Non-pigmented ciliary epithelial cell (primary cell): Measurements from ENCODE around the gene KRT2.

Experiments
- DNase-seq: peaks from one replicate; pipeline ENCODE4 v3.0.0-alpha.2; 2010; ENCODE audit warnings: low read depth

KRT2 gene

DNA sequence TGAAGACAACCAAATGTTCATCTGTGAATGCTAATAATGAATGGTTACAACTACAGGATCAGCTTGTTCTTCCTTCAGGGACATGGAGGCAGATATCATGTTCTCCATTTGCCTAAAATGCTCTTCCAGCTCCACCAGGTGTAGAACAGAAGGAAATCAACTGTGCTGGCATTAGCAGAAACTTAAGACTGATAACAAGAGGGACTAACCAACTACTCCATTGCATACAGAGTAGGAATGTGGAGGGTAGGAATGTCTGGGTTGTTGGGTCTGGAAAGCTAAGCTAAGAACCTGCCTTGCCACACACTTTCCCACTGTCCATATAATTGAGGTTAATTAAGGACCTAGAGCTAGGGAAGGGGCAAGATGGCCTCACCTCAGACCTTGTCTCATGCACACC is 11.4 kb upstream of the KRT2 start:
- no peak for DNase-seq

DNA sequence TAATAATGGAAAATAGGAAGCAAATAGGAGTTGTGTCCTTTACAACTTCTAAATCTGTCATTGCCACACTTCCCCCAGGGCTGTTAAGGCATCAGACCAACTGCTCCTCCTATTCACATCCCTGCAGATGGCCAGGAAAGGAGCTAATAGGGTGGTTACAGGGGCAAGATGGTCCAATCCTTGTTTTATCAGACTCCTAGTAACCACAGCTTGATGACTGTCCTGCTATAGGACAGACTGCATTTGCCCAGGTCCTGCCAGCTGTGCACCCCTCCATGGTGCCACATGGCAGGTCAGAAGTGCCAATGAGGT is 10.9 kb upstream of the KRT2 start:
- DNase-seq: no peak

DNA sequence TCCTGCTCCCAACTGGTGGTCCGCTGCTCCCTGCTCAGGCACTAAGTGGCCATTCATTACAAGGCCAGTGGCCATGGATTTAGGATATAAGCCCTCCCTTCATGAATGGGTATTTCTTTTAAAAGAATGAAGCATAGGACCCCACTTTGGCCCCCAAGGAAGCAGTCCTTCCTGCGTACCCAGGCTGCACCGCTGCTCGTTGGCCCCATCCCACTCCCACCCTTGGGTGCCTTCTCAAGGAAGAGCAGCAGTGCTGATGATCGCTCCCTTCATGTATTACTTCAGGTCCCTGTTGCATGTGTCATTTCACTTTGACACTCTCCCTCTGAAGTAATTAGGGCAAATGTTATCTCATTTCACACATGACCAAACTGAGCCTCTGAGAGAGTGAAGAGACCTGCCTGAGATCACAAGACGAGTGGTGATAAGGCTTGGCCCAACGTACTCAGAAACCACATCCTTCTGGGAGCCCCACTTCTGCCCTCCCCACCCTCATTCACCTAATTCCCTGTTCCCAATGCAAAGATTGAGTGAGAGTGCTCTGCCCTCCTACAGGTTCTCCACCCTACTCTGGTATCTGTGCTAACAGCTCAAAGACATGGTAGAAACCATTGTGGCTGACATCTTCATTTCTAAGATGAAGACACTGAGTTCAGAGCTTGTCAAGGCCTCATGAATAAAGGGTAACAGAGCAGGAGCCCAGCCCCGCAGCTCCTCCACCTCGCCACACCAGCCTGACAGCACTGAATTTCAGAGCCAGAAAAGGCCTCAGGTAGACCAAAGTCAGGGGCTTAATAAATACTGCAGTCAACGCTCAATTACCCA is 10.3 kb upstream of the KRT2 start:
- no peak for DNase-seq

DNA sequence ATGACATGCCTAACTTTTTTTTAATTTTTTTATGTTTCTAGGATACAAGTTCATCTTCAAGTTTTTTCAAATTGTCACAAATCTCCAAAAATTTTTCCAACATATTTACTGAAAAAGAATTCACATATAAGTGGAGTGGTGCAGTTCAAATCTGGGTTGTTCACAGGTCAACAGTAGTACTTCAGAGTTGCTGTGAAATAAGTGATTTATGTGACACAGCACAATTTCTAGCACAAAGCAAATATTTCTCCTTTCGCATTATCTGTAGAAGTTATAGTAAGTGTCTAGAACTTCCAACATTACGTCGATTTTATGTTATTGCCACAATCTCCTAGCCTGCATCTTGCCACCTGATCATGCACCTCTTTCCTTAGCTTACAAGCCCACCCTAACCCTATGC is 9.7 kb upstream of the KRT2 start:
- no peak for DNase-seq

DNA sequence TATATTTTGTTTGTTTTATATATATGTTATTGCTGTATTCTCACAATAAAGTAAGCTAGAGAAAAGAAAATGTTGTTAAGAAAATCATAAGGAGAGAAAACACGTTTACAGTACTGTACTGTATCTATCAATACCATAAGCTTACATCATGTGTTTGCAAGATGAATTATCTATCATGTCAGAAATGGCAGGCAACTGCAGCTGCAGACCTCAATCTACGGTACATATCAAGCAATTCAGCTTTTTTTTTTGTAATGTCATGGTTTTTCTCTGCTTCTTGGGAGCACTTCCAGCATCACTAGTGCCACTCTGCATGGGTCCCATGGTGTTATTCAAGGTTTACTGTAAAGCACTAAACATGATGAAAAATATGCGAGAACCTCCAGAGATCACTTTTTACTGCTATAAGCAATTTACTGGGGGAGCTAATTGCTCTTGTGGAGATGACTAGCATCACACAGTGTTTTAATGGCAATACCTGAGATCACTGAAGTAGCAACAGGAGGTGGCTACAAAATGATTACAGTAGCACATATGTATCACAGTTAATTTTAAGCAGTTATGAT is 9.0 kb upstream of the KRT2 start:
- DNase-seq: no peak

DNA sequence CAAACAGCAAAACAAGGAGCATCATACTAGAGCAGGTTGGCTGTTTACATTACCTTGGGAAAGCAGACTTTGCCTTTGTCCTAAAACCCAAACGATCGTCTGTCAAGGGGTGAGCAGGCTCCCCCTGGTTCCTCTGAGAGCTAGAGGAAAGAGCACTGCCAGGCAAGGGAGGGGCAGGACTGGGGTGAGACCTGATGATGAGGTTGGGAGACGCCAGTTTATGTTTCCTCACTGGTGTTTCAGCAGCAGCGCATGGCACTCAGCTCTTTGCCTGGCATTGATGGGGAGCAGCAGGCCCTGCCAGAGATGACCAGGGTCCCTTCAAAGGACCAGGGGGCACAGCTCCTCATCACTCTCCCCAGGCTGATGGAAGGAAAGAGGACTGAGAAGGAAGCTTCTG is 7.9 kb upstream of the KRT2 start:
- no peak for DNase-seq

DNA sequence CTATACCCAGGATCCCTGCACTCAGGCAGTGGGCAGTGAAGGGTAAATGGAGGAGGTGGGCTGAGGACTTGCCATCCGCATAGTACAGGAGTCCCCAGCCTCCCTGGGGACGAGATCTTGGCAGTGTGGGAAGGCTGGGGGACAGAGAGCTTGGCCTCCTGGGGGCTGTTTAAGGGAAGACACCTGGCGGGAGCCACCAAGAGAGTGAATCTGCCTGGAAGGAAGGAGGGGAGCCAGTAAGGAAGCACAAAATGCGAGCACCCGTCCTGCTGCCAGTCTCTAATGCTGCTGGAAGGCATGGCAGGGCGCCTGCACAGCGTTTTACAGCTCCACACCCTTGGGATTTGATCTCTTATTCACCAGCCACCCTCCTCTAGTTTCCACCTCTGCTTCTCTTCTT is 7.4 kb upstream of the KRT2 start:
- DNase-seq: no peak

DNA sequence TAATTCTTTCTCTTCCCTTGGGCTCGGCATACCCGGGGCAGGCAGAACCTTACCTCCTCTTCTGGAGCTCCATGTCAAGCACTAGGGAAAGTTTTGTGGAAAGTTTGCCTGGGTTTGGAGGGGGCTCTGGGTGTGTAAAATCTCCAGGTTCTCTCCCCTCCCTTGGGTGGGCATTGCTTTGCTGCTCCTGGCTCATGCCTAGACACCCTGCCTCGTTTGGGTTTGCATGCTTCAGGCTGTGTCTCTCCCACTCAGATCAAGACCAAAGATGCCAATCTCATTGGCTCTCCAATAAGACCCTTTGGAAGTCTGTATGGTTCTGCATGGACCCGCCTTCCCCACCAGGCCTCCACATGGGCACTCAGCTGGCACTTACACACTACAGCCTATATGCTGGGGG is 6.2 kb upstream of the KRT2 start:
- DNase-seq: no peak

DNA sequence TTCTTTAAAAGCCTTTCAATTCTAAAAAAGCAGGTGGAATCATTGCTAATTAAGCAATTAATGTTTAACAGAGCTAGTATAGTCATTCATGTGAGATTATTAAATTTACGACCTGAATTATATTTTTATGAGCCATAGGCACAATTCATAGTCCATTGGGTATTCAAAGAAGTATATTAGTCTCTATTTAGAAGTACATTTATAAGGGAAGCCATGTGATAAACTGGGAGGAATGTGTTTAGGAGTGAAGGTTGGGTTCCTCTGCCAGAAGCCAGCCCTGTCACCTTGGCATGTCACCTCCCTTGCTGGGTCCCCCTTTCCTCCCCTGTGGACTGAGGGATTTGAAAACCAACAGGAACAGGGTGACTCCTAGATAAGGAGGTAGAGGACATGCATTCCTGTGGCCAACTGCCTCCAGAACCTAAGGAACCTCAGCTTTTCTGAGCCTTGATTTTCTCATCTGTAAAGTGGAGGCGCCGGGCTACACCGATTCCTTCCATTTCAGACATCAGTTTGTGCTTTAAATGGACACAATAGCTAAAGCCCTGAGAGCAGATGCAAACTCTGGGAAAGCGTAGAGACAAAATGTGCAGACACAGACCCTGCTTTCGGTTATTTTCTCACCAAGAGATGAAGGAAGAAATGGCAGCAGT is 5.4 kb upstream of the KRT2 start:
- no peak for DNase-seq

DNA sequence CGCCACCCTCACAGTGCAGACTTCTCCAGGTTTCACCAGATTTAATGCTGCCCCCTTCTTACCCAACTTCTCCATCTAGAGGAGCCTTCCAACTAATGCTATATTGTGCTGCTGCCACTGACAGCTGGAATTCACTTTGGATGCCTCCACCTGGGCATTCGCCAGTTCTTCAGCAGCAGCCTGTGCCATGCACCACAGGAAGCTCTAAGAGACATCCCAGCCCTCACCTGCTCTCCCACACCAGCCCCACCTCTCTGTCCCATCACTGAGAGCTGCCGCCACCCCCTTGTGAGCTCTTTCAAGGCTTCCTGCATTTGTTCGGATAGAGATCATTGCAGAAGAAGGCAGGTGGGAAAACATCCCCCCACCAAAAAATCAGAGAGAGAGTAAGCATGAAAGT is 4.6 kb upstream of the KRT2 start:
- no peak for DNase-seq

DNA sequence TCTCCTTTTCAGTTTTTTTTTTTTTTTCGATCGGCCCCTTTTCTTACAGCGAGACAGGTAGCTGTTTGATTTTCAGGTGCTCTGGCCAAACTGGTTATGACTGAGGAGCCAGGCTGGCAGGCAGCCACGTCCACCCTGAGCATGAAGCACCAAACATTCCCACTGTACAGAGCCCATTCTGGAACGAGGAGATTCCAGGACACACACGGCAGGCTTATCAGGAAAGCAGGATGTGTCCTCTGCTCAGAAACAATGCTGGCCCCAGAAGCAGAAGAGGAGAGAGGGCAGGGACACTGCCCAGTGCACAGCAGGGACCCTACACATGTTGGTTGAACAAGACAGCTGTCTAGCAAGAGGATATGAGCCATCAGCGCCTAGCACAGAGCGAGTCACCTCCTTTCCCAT is 3.7 kb upstream of the KRT2 start:
- DNase-seq: no peak

DNA sequence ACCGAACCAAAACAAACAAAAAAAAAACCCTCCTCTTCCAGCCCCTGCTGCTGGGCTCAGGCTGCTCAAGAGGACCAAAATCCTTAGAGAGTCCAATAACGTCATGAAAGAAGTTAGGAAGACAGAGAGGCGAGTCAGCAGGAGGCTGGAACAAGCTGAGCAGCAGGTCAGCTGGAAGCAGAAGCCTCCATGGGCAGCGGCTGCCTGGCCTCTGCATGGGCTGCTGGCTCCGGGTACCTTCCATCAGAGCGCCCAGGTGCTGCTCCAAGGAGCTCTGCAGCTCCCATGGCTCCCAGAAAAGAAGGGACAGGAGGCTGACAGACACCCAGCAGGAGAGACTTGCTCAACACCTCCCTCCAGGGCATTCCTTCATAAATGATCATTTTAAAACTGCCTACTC is 3.2 kb upstream of the KRT2 start:
- no peak for DNase-seq

DNA sequence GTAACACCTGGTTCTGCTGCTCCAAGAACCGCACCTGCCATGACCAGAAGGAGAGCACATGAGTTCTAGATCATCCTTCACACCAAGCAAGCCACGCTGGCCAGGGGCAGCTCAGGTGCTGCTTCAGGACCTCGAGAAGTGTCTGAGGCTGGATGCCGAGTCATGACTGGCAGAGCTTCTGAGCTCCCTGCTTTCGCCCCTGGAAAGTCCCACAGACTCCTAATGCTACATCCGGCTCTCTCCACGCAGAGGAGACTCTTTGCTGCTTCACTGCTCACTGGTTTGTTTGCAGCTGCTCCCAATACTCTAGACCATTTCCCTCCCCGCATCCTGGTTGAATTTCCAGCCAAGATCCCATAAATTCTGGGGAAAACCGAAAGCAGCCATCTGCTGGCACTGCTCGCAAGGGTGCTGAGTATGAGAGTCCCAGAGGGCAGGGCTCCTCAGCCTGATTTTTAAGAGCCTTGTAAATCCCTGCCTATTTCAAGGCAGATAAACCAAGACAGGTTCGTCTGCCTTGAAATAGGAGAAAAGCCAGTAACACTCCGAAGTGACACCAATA is 1.4 kb downstream of the KRT2 start:
- no peak for DNase-seq

DNA sequence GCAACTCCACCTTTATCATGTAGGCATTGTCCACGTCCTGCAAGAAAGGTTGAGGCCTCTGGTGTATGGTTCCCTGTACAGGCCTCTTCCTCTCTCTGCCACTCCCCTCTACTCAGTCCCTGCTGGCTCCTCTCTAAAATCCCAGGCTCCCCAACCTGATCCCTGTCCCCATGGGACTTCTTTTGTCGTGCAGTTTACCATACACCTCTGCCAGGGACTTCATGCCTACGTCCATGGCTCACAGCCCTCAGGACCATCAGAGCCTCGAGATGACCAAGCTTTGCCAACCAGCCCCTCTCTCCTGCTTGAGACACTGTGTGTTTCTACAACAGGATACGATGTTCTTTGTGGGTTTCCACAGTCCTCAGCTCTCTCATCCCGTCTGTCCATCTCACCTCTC is 2.9 kb downstream of the KRT2 start:
- DNase-seq: no peak

DNA sequence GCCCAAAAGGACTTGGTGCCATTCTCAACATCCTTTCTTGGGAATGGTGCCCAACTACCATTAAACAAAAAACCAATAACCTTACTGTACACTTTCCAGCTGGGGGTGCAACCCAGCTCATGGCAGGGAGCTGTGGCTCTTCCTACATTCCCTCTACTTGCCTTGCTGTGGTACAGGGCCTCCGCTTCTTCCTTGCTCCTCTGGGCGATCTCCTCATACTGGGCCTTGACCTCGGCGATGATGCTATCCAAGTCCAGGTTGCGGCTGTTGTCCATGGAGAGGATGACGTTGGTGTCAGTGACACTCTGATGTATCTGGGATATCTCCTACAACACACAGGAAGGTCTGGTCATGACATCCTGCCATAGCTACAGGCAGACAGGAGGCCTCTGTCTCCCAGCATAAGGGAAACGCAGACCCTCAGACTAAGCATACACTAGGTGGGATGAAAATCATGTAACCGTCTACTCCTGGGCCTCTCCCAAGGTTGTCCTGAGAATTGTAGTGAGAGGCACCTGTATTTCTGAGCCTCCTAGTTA is 3.9 kb downstream of the KRT2 start:
- no peak for DNase-seq

DNA sequence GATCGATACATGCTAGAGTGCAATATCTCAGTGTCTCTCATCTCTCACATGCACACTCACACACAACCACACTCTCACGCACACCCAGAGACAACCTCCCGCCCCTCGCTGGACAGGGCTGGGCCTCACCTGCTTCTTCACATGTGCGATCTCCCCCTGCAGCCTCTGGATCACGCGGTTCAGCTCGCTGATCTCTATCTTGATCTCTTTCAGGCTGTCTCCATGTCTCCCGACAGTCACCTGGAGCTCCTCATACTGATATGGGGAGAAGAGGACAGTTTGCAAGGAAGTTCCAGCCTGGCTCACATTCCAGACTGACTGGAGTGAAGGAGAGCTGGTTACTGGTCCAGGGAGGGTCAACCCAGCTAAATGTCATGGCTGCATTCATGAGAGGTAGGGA is 4.4 kb downstream of the KRT2 start:
- no peak for DNase-seq

DNA sequence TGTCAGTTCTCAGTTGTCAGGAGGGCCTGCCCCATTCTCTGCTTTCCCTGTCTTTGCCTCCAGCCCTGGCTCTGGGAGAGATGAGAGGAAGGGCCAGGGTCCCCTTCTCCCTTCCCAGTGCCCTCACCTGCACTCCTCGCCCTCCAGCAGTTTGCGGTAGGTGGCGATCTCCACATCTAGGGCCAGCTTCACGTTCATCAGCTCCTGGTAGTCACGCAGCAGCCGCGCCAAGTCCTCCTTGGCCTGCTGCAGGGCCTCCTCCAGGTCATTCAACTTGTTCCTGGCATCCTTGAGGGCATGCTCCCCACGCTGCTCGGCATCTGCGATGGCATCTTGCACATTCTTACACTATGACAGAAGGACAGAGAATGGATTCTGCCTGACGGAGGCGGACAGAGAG is 5.4 kb downstream of the KRT2 start:
- no peak for DNase-seq

DNA sequence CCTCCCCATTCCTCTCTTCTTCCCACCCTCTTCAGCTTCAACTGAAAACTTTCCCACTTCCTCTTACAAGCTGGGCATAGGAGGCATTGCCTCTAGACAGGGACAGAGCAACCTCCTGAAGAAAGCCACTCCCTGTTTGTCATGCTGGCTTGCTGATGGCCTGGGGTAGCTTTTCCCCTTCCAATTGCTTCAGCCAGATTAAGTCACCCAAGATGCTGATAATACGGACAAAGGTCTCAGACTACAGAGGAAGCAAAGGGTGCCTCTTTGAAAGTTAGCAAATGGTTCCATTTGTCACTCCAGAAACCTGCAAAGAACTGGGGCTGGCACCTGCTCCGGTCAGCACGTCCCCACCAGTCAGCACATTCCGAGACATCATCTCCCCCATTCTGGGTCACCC is 6.0 kb downstream of the KRT2 start:
- DNase-seq: no peak

DNA sequence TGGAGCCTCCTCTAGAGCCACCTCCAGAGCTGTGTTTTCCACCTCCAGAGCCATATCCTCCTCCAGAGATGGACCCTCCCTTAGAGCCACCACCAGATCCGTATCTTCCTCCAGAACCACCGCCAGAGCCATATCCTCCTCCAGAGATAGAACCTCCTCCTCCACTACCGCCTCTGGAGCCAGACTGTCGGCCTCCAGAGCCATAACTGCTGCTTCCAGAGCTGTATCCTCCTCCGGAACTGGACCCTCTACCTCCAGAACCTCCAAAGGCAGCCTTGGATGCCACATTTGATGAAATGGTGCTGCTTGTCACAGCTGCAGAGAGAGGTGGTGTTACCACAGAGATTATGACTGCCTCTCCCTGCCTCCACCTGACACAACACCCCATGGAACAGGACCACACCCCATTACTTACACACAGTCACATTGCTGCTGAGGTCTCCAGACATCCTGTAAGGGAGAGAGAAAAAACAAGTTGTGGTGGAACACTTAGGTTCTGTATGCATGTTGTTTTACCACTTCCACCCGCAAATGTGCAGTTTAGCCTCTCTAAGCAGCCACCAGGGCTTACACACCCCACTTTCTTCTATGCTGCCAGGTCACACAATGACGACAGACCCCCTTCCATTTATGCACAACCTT is 6.8 kb downstream of the KRT2 start:
- no peak for DNase-seq

DNA sequence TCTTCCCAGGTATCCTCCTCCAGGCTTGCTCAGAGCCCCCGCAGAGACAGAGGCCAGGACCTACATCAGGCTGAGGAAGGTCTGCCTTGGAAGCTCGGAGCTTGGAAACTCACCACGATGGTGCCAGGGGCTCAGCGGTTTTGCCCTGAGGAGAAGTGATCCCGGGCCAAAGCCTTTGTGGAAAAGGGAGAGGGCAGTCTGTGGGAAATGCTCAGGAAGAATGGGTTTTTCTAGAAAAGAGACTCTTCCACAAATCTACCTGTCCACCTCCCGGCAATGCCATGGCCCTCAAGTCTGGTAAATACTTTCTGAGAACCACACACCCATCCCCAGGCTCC is 8.0 kb downstream of the KRT2 start:
- no peak for DNase-seq

DNA sequence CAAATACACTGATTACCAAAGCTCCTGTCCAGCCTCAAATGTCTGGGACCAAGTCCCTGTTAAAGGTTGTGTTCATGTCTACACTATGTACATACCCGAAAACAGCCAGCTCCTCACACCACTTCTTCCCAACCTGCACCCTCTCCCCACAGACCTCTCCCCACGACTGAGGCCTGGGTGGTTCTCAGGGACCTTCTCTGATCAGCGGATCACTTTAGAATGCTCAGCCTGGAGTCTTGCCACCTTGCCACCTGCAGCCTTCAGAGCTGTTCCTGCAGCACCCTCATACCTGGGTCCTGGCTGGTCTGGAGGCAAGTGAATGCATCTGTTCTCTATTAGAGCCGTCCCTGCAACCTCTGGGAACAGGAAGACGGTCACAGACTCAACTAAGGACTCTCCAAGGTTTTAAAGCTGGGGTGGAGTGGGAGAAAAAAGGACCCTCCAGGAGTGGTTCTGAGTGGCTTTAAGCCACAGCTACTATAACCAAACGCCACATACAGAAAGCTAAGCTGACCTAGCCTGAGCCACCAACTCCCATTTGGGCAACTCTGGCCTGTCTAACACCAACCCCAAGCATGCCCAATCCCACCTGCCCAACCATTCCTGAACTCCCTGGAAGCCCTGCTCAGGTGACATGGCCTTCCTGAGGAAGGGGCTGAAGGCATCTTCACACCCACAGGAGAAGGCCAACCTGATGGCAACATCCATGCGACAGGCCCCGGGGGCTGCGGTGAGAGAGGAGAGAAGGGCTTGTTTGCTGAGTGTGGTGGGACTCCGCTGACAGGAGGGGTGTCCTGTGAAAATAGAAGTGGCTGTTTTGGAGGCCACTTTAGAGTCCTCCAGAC is 8.6 kb downstream of the KRT2 start:
- no peak for DNase-seq

DNA sequence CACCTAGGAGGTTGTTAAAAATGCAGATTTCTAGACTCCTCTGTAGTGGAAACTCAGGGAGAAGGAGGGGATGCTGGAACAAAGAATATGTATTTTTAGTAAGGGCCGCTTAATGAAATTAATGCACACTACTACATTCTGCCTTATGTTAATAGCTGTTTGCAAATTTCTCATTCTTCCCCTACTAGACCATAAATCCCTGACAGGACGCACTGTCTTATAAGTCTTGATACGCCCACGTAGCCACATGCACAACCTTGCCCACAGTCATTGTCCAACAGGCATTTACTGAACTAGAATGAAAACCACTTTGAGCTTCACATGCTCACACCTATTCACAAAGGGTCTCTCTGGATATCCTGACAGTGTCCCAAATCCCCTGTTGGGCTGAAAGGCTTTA is 10.5 kb downstream of the KRT2 start:
- no peak for DNase-seq
